HEK293T (cell line): ENCODE results near the gene TMEM72.

Experiments used
- CTCF ChIA-PET: fragments of 350-600 bp; formaldehyde crosslinking; extraction: SDS; loops from one replicate; lab custom pipeline; 2021; ENCODE audit warnings: antibody characterized with exemption, inconsistent platforms; lab: Yijun Ruan, JAX
- POLR2A ChIA-PET: fragments of 350-600 bp; formaldehyde crosslinking; extraction: SDS; loops from one replicate; lab custom pipeline; 2020; ENCODE audit warnings: antibody characterized with exemption, inconsistent platforms; lab: Yijun Ruan, JAX
- DNase-seq: peaks from one replicate; pipeline ENCODE4 v3.0.0; 2012; ENCODE audit warnings: mixed read lengths; ENCODE audit errors: extremely low spot score
- ARNT ChIP-seq: fragments of 450-650 bp; IDR thresholded peaks from 2 replicates; pipeline ENCODE4 v1.6.1; 2017; ENCODE audit warnings: mild to moderate bottlenecking
- BHLHE40 ChIP-seq: fragments of 450-650 bp; IDR thresholded peaks from 2 replicates; pipeline ENCODE4 v1.6.1; 2016; ENCODE audit warnings: mild to moderate bottlenecking, moderate library complexity, borderline replicate concordance
- CTBP1 ChIP-seq: fragments of 450-650 bp; IDR thresholded peaks from 2 replicates; pipeline ENCODE4 v1.6.1; 2016; ENCODE audit warnings: borderline replicate concordance
- ELF4 ChIP-seq: fragments of 450-650 bp; IDR thresholded peaks from 2 replicates; pipeline ENCODE4 v1.6.1; 2017; ENCODE audit warnings: antibody characterized with exemption
- FOXA1 ChIP-seq: fragments of 450-650 bp; IDR thresholded peaks from 2 replicates; pipeline ENCODE4 v1.6.1; 2016; ENCODE audit warnings: mild to moderate bottlenecking
- FOXK2 ChIP-seq: fragments of 450-650 bp; IDR thresholded peaks from 2 replicates; pipeline ENCODE4 v1.6.1; 2016; ENCODE audit warnings: mild to moderate bottlenecking
- FOXM1 ChIP-seq: fragments of 450-650 bp; IDR thresholded peaks from 2 replicates; pipeline ENCODE4 v1.6.1; 2017; ENCODE audit warnings: mild to moderate bottlenecking, borderline replicate concordance
- HDGF ChIP-seq: fragments of 450-650 bp; IDR thresholded peaks from 2 replicates; pipeline ENCODE4 v1.6.1; 2017; ENCODE audit warnings: antibody characterized with exemption, borderline replicate concordance
- L3MBTL2 ChIP-seq: fragments of 450-650 bp; conservative IDR thresholded peaks from 2 replicates; pipeline ENCODE4 v1.6.1; 2016; ENCODE audit warnings: mild to moderate bottlenecking
- LEF1 ChIP-seq: fragments of 450-650 bp; IDR thresholded peaks from 2 replicates; pipeline ENCODE4 v1.6.1; 2017; ENCODE audit warnings: mild to moderate bottlenecking, borderline replicate concordance
- NFRKB ChIP-seq: fragments of 450-650 bp; IDR thresholded peaks from 2 replicates; pipeline ENCODE4 v1.6.1; 2016; ENCODE audit warnings: mild to moderate bottlenecking, moderate library complexity
- PKNOX1 ChIP-seq: fragments of 450-650 bp; IDR thresholded peaks from 2 replicates; pipeline ENCODE4 v1.6.1; 2016
- SP1 ChIP-seq: fragments of 450-650 bp; IDR thresholded peaks from 2 replicates; pipeline ENCODE4 v1.6.1; 2017
- SUZ12 ChIP-seq: fragments of 450-650 bp; IDR thresholded peaks from 2 replicates; pipeline ENCODE4 v1.6.1; 2016; ENCODE audit warnings: mild to moderate bottlenecking
- TARDBP ChIP-seq: fragments of 450-650 bp; IDR thresholded peaks from 2 replicates; pipeline ENCODE4 v1.6.1; 2016
- ZNF384 ChIP-seq: fragments of 450-650 bp; IDR thresholded peaks from 2 replicates; pipeline ENCODE4 v1.6.1; 2016

TMEM72 gene

GRCh38 chr10:44979281-44980191, 68.4 kb downstream of the TMEM72 start:
- ChIA-PET CTCF (interaction anchor here (0.6 kb wide), 1 partner anchor 13 kb away, joined by 3 read pairs; no protein-coding TSS in a partner anchor), POLR2A (interaction anchor here (0.6 to 1.8 kb wide), 9 partner anchors 10 to 117 kb away, joined by 3 to 9 read pairs (median 3); partner anchors contain the start of genes RASSF4 and ZNF22)
- DNase-seq, result no peak
- TF ChIP-seq BHLHE40, result no peak
- no peak for TF ChIP-seq FOXM1
- no peak for TF ChIP-seq NFRKB
- TF ChIP-seq ELF4, result no peak
- TF ChIP-seq L3MBTL2, result no peak
- no peak for TF ChIP-seq PKNOX1
- TF ChIP-seq LEF1, result no peak
- TF ChIP-seq SUZ12, result no peak
- no peak for TF ChIP-seq TARDBP
- no peak for TF ChIP-seq FOXK2
- TF ChIP-seq FOXA1, result no peak
- TF ChIP-seq ARNT, result no peak
- no peak for TF ChIP-seq HDGF
- no peak for TF ChIP-seq CTBP1

GRCh38 chr10:44980309-44981171, 69.4 kb downstream of the TMEM72 start:
- POLR2A ChIA-PET, result interaction anchor here (1.1 to 1.2 kb wide), 2 partner anchors 9 to 22 kb away, joined by 3 to 4 read pairs; no protein-coding TSS in a partner anchor
- TF ChIP-seq FOXA1 (no peak), NFRKB (no peak), ARNT (no peak), FOXK2 (no peak), ELF4 (no peak), HDGF (no peak), BHLHE40 (no peak), L3MBTL2 (no peak), SP1 (no peak)
- DNase-seq, result no peak
- CTCF ChIA-PET, result interaction anchor here (0.9 to 1.2 kb wide), 3 partner anchors 9 to 73 kb away, joined by 3 read pairs; no protein-coding TSS in a partner anchor

- TF ChIP-seq ELF4, result no peak
- no peak for TF ChIP-seq TARDBP
- no peak for TF ChIP-seq FOXM1
- no peak for TF ChIP-seq ARNT
- no peak for TF ChIP-seq L3MBTL2
- no peak for TF ChIP-seq PKNOX1
- TF ChIP-seq HDGF, result no peak
- ChIA-PET POLR2A (interaction anchor here (1.1 to 1.2 kb wide), 2 partner anchors 9 to 23 kb away, joined by 3 to 4 read pairs; no protein-coding TSS in a partner anchor), CTCF (interaction anchor here (0.9 to 1.2 kb wide), 3 partner anchors 8 to 74 kb away, joined by 3 read pairs; no protein-coding TSS in a partner anchor)
- DNase-seq, result no peak
These were observed 70.3 kb downstream of the TMEM72 start for GRCh38 chr10:44981172-44982113.

- ChIA-PET CTCF (no interaction called here), POLR2A (interaction anchor here (1.2 kb wide), 1 partner anchor 24 kb away, joined by 4 read pairs; no protein-coding TSS in a partner anchor)
- no peak for DNase-seq
- no peak for TF ChIP-seq ELF4
- TF ChIP-seq BHLHE40, result no peak
- TF ChIP-seq ARNT, result no peak
- no peak for TF ChIP-seq SUZ12
- TF ChIP-seq TARDBP, result no peak
- TF ChIP-seq FOXA1, result no peak
- TF ChIP-seq HDGF, result no peak
These were observed 71.0 kb downstream of the TMEM72 start for GRCh38 chr10:44982114-44982460.

GRCh38 chr10:44982496-44982895, 71.4 kb downstream of the TMEM72 start:
- TF ChIP-seq CTBP1 (no peak), BHLHE40 (no peak), ZNF384 (no peak), SUZ12 (no peak), FOXA1 (no peak), PKNOX1 (no peak), TARDBP (no peak), HDGF (no peak), ELF4 (no peak), FOXM1 (no peak), ARNT (no peak), NFRKB (no peak), SP1 (no peak), FOXK2 (no peak), LEF1 (no peak), L3MBTL2 (no peak)
- CTCF ChIA-PET, result no interaction called here

More at GRCh38 chr10:44982496-44982895, 71.4 kb downstream of the TMEM72 start:
- POLR2A ChIA-PET, result no interaction called here
- no peak for DNase-seq
